SK-N-SH treated with all-trans-retinoic acid at 6 μM for 48 hours (cell line): ENCODE data around the gene CDCA8.

ENCODE experiments used
- ARNTL ChIP-seq: fragments of 450-650 bp; formaldehyde crosslinking; IDR thresholded peaks from 2 replicates; pipeline ENCODE4 v1.5.0; 2020; ENCODE audit warnings: low read depth, mild to moderate bottlenecking, moderate library complexity, borderline replicate concordance
- BACH2 ChIP-seq: fragments of 250-450 bp; sonication (Bioruptor Pico); IDR thresholded peaks from 2 replicates; pipeline ENCODE4 v1.9.0; 2021; ENCODE audit warnings: mild to moderate bottlenecking, borderline replicate concordance
- CREB5 ChIP-seq: fragments of 250-450 bp; sonication (Bioruptor Pico); IDR thresholded peaks from 2 replicates; pipeline ENCODE4 v1.5.1; 2020; ENCODE audit warnings: low read depth, mild to moderate bottlenecking, moderate library complexity
- GLIS3 ChIP-seq: fragments of 250-450 bp; sonication (Bioruptor Pico); IDR thresholded peaks from 2 replicates; pipeline ENCODE4 v1.5.0; 2020; ENCODE audit warnings: mild to moderate bottlenecking, moderate library complexity
- ISL1 ChIP-seq: fragments of 250-450 bp; sonication (Bioruptor Pico); IDR thresholded peaks from 2 replicates; pipeline ENCODE4 v2.1.2; 2022; ENCODE audit warnings: mild to moderate bottlenecking, moderate library complexity
- OSR1 ChIP-seq: fragments of 250-450 bp; sonication (Bioruptor Pico); IDR thresholded peaks from 2 replicates; pipeline ENCODE4 v1.8.0; 2022; ENCODE audit warnings: moderate library complexity, mild to moderate bottlenecking, inconsistent platforms
- PATZ1 ChIP-seq: fragments of 250-450 bp; sonication (Bioruptor Pico); IDR thresholded peaks from 2 replicates; pipeline ENCODE4 v1.8.0; 2020; ENCODE audit warnings: mild to moderate bottlenecking, moderate library complexity, borderline replicate concordance
- PPARA ChIP-seq: fragments of 250-450 bp; sonication (Bioruptor Pico); IDR thresholded peaks from 2 replicates; pipeline ENCODE4 v1.5.0; 2020; ENCODE audit warnings: mild to moderate bottlenecking, borderline replicate concordance
- RARB ChIP-seq: fragments of 250-450 bp; sonication (Bioruptor Pico); IDR thresholded peaks from 2 replicates; pipeline ENCODE4 v1.8.0; 2021; ENCODE audit warnings: mild to moderate bottlenecking, moderate library complexity
- SNAI2 ChIP-seq: fragments of 250-450 bp; sonication (Bioruptor Pico); IDR thresholded peaks from 2 replicates; pipeline ENCODE4 v1.5.0; 2020; ENCODE audit warnings: mild to moderate bottlenecking, moderate library complexity
- ZFP3 ChIP-seq: fragments of 250-450 bp; sonication (Bioruptor Pico); IDR thresholded peaks from 2 replicates; pipeline ENCODE4 v1.5.0; 2020; ENCODE audit warnings: mild to moderate bottlenecking, moderate library complexity
- ZFP30 ChIP-seq: fragments of 450-650 bp; formaldehyde crosslinking; IDR thresholded peaks from 2 replicates; pipeline ENCODE4 v1.5.0; 2022; ENCODE audit warnings: mild to moderate bottlenecking, moderate library complexity
- ZNF565 ChIP-seq: fragments of 450-650 bp; formaldehyde crosslinking; conservative IDR thresholded peaks from 2 replicates; pipeline ENCODE4 v1.5.0; 2020; ENCODE audit warnings: low read depth, mild to moderate bottlenecking, moderate library complexity
- ZNF70 ChIP-seq: fragments of 450-650 bp; formaldehyde crosslinking; IDR thresholded peaks from 2 replicates; pipeline ENCODE4 v1.5.0; 2020; ENCODE audit warnings: mild to moderate bottlenecking, moderate library complexity

GRCh38 chr1:37714689-37715088 is 22.4 kb downstream of the CDCA8 start:
- TF ChIP-seq OSR1 (CRISPR knock-in tag) (no peak), ARNTL (CRISPR knock-in tag) (no peak), PATZ1 (CRISPR knock-in tag) (no peak), PPARA (no peak), RARB (no peak), ZFP3 (CRISPR knock-in tag) (no peak), ISL1 (CRISPR knock-in tag) (no peak), ZNF70 (CRISPR knock-in tag) (no peak), ZNF565 (CRISPR knock-in tag) (no peak), SNAI2 (no peak), ZFP30 (CRISPR knock-in tag) (no peak), CREB5 (CRISPR knock-in tag) (no peak), GLIS3 (CRISPR knock-in tag) (no peak), BACH2 (CRISPR knock-in tag) (no peak)
